Endothelial cell of coronary artery (primary cell): ENCODE measurements around the gene PIP5KL1. TPM values are rescaled to one million over a fixed set of nuclear protein-coding genes. Genes with fewer than 3 reads are reported as not detected.

Source experiments
- total RNA-seq: library from RNA; depleted of rRNA; stranded (reverse); fragments of >200 nt; gene quantifications from 2 replicates; pipeline ENCODE4 v1.2.3, GENCODE V29; 2014

The PIP5KL1 gene
- 0.18 and 1.0 TPM in 2 replicates for total RNA-seq

GRCh38 chr9:127930231-127931091 is at the start of gene PIP5KL1:
Gene PIP5KL1 (minus strand): TSS chr9:127930777. CDS start chr9:127930752, 25 bp downstream.

GRCh38 chr9:127937388-127938297 is 7.1 kb upstream of the PIP5KL1 start, which contains the start of gene DPM2:
Gene DPM2 (minus strand): TSS chr9:127937854. CDS start chr9:127937820, 34 bp downstream.

GRCh38 chr9:127916720-127917581 is 13.6 kb downstream of the PIP5KL1 start, which contains the start of gene ST6GALNAC4:
Gene ST6GALNAC4 (minus strand): TSS chr9:127917041. CDS start chr9:127916419, 622 bp downstream.

GRCh38 chr9:127899128-127899943 is 31.2 kb downstream of the PIP5KL1 start, which contains the start of gene ST6GALNAC6:
Gene ST6GALNAC6 (minus strand): TSS chr9:127899603. CDS start chr9:127897981, 1,622 bp downstream.

GRCh38 chr9:127877566-127877998 is 53.0 kb downstream of the PIP5KL1 start, which contains the start of gene AK1:
Gene AK1 (minus strand): TSS chr9:127877675. CDS start chr9:127874617, 3,058 bp downstream.

Other genes with a start within 250 kb of the PIP5KL1 start
- not detected in 2 replicates for gene CFAP157, start 223.8 kb downstream of the PIP5KL1 start, total RNA-seq
- 44.9 and 49.9 TPM in 2 replicates for gene PTRH1, start 215.1 kb downstream of the PIP5KL1 start, total RNA-seq
- not detected in 2 replicates for gene TTC16, start 214.7 kb downstream of the PIP5KL1 start, total RNA-seq
- 4.8 and 5.2 TPM in 2 replicates for gene TOR2A, start 195.5 kb downstream of the PIP5KL1 start, total RNA-seq
- gene SH2D3C, start 152.1 kb downstream of the PIP5KL1 start, total RNA-seq, result 62.1 and 63.2 TPM in 2 replicates
- 95.8 and 102 TPM in 2 replicates for gene CDK9, start 144.7 kb downstream of the PIP5KL1 start, total RNA-seq
- gene FPGS, start 127.9 kb downstream of the PIP5KL1 start, total RNA-seq, result 72.3 and 81.5 TPM in 2 replicates
- gene ENG, start 76.1 kb downstream of the PIP5KL1 start, total RNA-seq, result 60.0 and 137 TPM in 2 replicates
- 38.4 and 38.5 TPM in 2 replicates for gene AK1, start 53.1 kb downstream of the PIP5KL1 start, total RNA-seq
- 24.7 and 44.8 TPM in 2 replicates for gene ST6GALNAC6, start 31.2 kb downstream of the PIP5KL1 start, total RNA-seq
- gene ST6GALNAC4, start 13.7 kb downstream of the PIP5KL1 start, total RNA-seq, result 38.7 and 46.9 TPM in 2 replicates
- gene DPM2, start 7.1 kb upstream of the PIP5KL1 start, total RNA-seq, result 8.1 and 9.4 TPM in 2 replicates
- 0.99 and 3.4 TPM in 2 replicates for gene EEIG1, start 50.2 kb upstream of the PIP5KL1 start, total RNA-seq
- gene NAIF1, start 136.5 kb upstream of the PIP5KL1 start, total RNA-seq, result 9.0 and 9.6 TPM in 2 replicates
- 12.6 and 16.1 TPM in 2 replicates for gene SLC25A25, start 137.5 kb upstream of the PIP5KL1 start, total RNA-seq
- gene PTGES2, start 197.0 kb upstream of the PIP5KL1 start, total RNA-seq, result 112 and 116 TPM in 2 replicates
- 0.18 TPM in 1 of 2 replicates, not detected in the other for gene LCN2, start 218.7 kb upstream of the PIP5KL1 start, total RNA-seq
- gene BBLN, start 229.5 kb upstream of the PIP5KL1 start, total RNA-seq, result 19.5 and 21.7 TPM in 2 replicates